Neural crest cell (in vitro differentiated cells): Measurements from ENCODE around the gene GOLGA6L9. TPM values are rescaled to one million over a fixed set of nuclear protein-coding genes. Genes with fewer than 3 reads are reported as not detected.
"Not testable (repeated sequence)": the region's sequence is repeated elsewhere in the genome, so short reads cannot be mapped to it uniquely, and the experiment has no call there.

Experiments used
- DNase-seq: peaks from one replicate; pipeline ENCODE4 v3.0.0; 2021; ENCODE audit warnings: low read depth, mixed read lengths, low spot score
- H3K27ac Mint-ChIP-seq: one replicate; pipeline ENCODE4 v1.8.0; 2021; ENCODE audit warnings: mild to moderate bottlenecking, mixed read lengths; ENCODE audit not compliant: unreplicated experiment
- H3K27me3 Mint-ChIP-seq: 2 replicates; pipeline ENCODE4 v1.8.0; 2021; ENCODE audit warnings: low read depth, mild to moderate bottlenecking, mixed read lengths
- H3K36me3 Mint-ChIP-seq: 2 replicates; pipeline ENCODE4 v1.8.0; 2021; ENCODE audit warnings: low read depth, mild to moderate bottlenecking, mixed read lengths
- H3K4me1 Mint-ChIP-seq: 2 replicates; pipeline ENCODE4 v1.8.0; 2021; ENCODE audit warnings: mixed read lengths
- H3K4me3 Mint-ChIP-seq: one replicate; pipeline ENCODE4 v1.8.0; 2021; ENCODE audit warnings: mild to moderate bottlenecking, mixed read lengths
- H3K9me3 Mint-ChIP-seq: 2 replicates; pipeline ENCODE4 v1.8.0; 2021; ENCODE audit warnings: mixed read lengths
- CTCF ChIP-seq: fragments of 200-600 bp; sonication (generic); conservative IDR thresholded peaks from 2 replicates; pipeline ENCODE4 v1.5.0; 2021; ENCODE audit warnings: antibody characterized with exemption, mild to moderate bottlenecking
- total RNA-seq: library from RNA; stranded (reverse); gene quantifications from 2 replicates; pipeline ENCODE4 v1.2.1, GENCODE V29; 2021

GOLGA6L9 gene
- total RNA-seq, 1 donor from 2014 or later: 6.6 TPM

- not testable (repeated sequence) for DNase-seq, H3K27me3 Mint-ChIP-seq, H3K4me3 Mint-ChIP-seq
Observed at GRCh38 chr15:82457336-82457735, 27.7 kb downstream of the GOLGA6L9 start.

GRCh38 chr15:82465629-82466028, 36.0 kb downstream of the GOLGA6L9 start:
- DNase-seq, H3K9me3 Mint-ChIP-seq, H3K27ac Mint-ChIP-seq, H3K36me3 Mint-ChIP-seq, H3K27me3 Mint-ChIP-seq, H3K4me3 Mint-ChIP-seq, H3K4me1 Mint-ChIP-seq: not testable (repeated sequence)

More at GRCh38 chr15:82457336-82457735, 27.7 kb downstream of the GOLGA6L9 start:
- not testable (repeated sequence) for H3K4me1 Mint-ChIP-seq, H3K36me3 Mint-ChIP-seq, H3K27ac Mint-ChIP-seq, H3K9me3 Mint-ChIP-seq

GRCh38 chr15:82468205-82468604, 38.6 kb downstream of the GOLGA6L9 start:
- not testable (repeated sequence) for H3K27ac Mint-ChIP-seq, H3K4me1 Mint-ChIP-seq, H3K9me3 Mint-ChIP-seq, H3K36me3 Mint-ChIP-seq, H3K27me3 Mint-ChIP-seq, DNase-seq, H3K4me3 Mint-ChIP-seq
- TF ChIP-seq CTCF: peak; percentile 50

GRCh38 chr15:82469381-82469780, 39.8 kb downstream of the GOLGA6L9 start:
- H3K9me3 Mint-ChIP-seq, H3K4me3 Mint-ChIP-seq, H3K4me1 Mint-ChIP-seq, H3K27me3 Mint-ChIP-seq, DNase-seq, H3K36me3 Mint-ChIP-seq, H3K27ac Mint-ChIP-seq: not testable (repeated sequence)

DNA sequence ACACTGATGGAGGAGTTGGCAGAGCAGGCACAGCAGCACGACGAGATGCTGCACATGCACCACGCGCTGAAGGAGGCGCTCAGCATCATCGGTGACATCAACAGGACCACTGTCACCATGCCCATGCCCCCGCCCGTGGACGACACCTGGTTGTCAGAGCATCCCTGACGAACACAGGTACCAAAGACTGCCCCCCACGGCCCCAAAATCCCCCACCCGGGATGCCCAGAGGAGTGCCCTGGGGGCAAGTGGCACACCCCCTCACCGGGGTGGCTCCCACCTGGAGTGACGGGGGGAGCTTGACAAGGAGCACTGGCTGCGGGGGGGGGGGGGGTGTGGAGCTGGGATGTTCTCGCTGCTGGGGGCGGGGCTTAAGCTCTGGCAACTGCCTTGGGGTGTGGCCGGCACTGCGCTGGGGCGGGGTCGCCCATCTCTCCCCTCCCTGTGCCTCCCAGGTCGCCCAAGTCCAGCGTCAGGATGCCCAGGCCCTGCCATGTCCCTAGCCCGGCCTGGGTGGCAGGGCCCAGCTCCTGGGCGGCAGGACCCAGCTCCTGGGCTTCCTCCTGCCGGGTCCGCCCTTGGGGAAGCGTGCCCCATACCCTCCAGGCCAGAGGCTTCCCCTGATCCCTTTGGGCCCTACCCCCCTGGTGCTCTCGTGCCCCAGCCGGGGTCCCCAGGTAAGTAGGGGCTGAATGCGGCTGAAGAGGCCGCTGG, 42.8 kb downstream of the GOLGA6L9 start:
- H3K9me3 Mint-ChIP-seq, H3K4me1 Mint-ChIP-seq, H3K27me3 Mint-ChIP-seq, H3K27ac Mint-ChIP-seq, H3K36me3 Mint-ChIP-seq, DNase-seq, H3K4me3 Mint-ChIP-seq: not testable (repeated sequence)

GRCh38 chr15:82474596-82475325, 45.1 kb downstream of the GOLGA6L9 start:
- H3K27me3 Mint-ChIP-seq, H3K9me3 Mint-ChIP-seq, DNase-seq, H3K27ac Mint-ChIP-seq, H3K36me3 Mint-ChIP-seq, H3K4me3 Mint-ChIP-seq, H3K4me1 Mint-ChIP-seq: not testable (repeated sequence)

GRCh38 chr15:82475345-82475967, 45.8 kb downstream of the GOLGA6L9 start:
- H3K4me1 Mint-ChIP-seq, H3K27me3 Mint-ChIP-seq, H3K36me3 Mint-ChIP-seq, H3K9me3 Mint-ChIP-seq, DNase-seq, H3K27ac Mint-ChIP-seq, H3K4me3 Mint-ChIP-seq: not testable (repeated sequence)

DNA sequence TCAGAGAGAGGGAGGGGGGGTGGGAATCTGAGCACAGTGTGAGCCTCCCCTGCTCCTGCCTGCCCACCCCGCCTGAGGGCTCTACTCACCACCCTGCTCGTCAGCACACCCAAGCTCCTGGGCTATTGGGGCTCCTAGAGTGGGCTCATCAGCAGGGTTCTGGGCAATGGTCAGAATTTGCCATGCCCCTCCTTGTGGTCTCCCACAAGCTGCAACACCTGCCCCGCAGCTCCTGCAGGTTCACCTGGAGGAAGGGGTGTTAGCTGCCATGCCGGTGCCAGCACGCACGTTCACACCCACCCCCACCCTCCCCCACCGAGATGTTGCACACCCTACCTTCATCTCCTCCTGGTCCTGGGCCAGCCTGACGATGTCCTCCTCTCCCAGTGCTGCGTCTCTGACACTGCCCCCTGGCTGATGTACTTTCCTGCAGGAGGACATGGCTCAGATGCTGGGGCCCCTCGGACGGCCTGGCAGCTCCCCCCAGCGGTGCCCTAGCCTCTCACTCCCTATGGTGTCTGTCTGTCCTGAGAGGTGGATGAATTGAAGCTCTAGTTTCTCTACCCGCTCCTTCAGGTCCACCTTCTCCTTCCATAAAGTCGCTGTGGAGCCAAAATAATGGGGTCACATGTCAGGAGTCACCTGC, 47.2 kb downstream of the GOLGA6L9 start:
- not testable (repeated sequence) for H3K4me1 Mint-ChIP-seq, H3K27me3 Mint-ChIP-seq, H3K27ac Mint-ChIP-seq, DNase-seq, H3K9me3 Mint-ChIP-seq, H3K4me3 Mint-ChIP-seq, H3K36me3 Mint-ChIP-seq

GRCh38 chr15:82477343-82478057, 47.9 kb downstream of the GOLGA6L9 start:
- H3K36me3 Mint-ChIP-seq, H3K4me3 Mint-ChIP-seq, H3K4me1 Mint-ChIP-seq, H3K9me3 Mint-ChIP-seq, DNase-seq, H3K27me3 Mint-ChIP-seq: not testable (repeated sequence)
- H3K27ac Mint-ChIP-seq: peak overlapping the region; percentile 43
